Panc1 (cell line): ENCODE data around the gene MYBPHL.

Source experiments
- CTCF ChIP-seq: fragments of 450-650 bp; IDR thresholded peaks from 2 replicates; pipeline ENCODE4 v1.5.1; 2017; ENCODE audit warnings: mild to moderate bottlenecking
- POLR2AphosphoS5 ChIP-seq: IDR thresholded peaks from 2 replicates; pipeline ENCODE4 v1.6.1; 2012; ENCODE audit warnings: mild to moderate bottlenecking, low read depth, low read length, moderate library complexity
- SIN3A ChIP-seq: IDR thresholded peaks from 2 replicates; pipeline ENCODE4 v1.6.1; 2012; ENCODE audit warnings: low read depth, mild to moderate bottlenecking, low read length, moderate library complexity, borderline replicate concordance; ENCODE audit not compliant: insufficient read depth
- TCF7L2 ChIP-seq: IDR thresholded peaks from 2 replicates; pipeline ENCODE4 v1.6.1; 2011; ENCODE audit warnings: mild to moderate bottlenecking, low read depth, low read length, inconsistent platforms

GRCh38 chr1:109304226-109304920, 2.4 kb downstream of the MYBPHL start:
- no peak for TF ChIP-seq CTCF
- TF ChIP-seq SIN3A, result no peak
- TF ChIP-seq TCF7L2, result no peak
- TF ChIP-seq POLR2AphosphoS5, result no peak
